Fibroblast of lung (primary cell): ENCODE results near the gene ZNF148.

Experiments used
- CTCF ChIP-seq, 2 donors: IDR thresholded peaks in 1 of 2; conservative IDR thresholded peaks in 1 of 2; 1 replicate in 1 of 2; 2 replicates in 1 of 2; pipeline ENCODE4 v1.5.1; 2011 to 2012; ENCODE audit warnings: low read length in 2 of 2, control low read depth in 1 of 2, inconsistent platforms in 1 of 2, low read depth in 1 of 2, mild to moderate bottlenecking in 1 of 2
- EZH2 ChIP-seq: IDR thresholded peaks from 2 replicates; pipeline ENCODE4 v1.5.1; 2012; ENCODE audit warnings: low read length, control low read depth, mild to moderate bottlenecking; ENCODE audit errors: missing control alignments

- TF ChIP-seq CTCF (conservative IDR thresholded peaks at IDR 0.05 in 1 of 2, IDR thresholded peaks at IDR 0.05 in 1 of 2; ENCODE audit: low read depth in 1 of 2, low read length in 2 of 2) (no peak), EZH2 (no peak)
These were observed at the start of gene ZNF148 for GRCh38 chr3:125374996-125375941.
